Activated CD4-positive, alpha-beta T cell treated with anti-CD3 and anti-CD28 coated beads for 1 hour (primary cell): ENCODE measurements around the gene PCSK9.

Source experiments
- DNase-seq: peaks from one replicate; pipeline ENCODE4 v3.0.0-alpha.2; 2020

PCSK9 gene

GRCh38 chr1:55060133-55060999 is 21.0 kb downstream of the PCSK9 start:
- peak; percentile 3 for DNase-seq

- no peak for DNase-seq
Measured at GRCh38 chr1:55061000-55061705, 21.8 kb downstream of the PCSK9 start.

- no peak for DNase-seq
Measured at GRCh38 chr1:55061706-55062321, 22.5 kb downstream of the PCSK9 start.

GRCh38 chr1:55062801-55063576 is 23.6 kb downstream of the PCSK9 start:
- DNase-seq, result no peak

DNA sequence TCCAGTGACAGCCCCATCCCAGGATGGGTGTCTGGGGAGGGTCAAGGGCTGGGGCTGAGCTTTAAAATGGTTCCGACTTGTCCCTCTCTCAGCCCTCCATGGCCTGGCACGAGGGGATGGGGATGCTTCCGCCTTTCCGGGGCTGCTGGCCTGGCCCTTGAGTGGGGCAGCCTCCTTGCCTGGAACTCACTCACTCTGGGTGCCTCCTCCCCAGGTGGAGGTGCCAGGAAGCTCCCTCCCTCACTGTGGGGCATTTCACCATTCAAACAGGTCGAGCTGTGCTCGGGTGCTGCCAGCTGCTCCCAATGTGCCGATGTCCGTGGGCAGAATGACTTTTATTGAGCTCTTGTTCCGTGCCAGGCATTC is 24.2 kb downstream of the PCSK9 start:
- no peak for DNase-seq

GRCh38 chr1:55064071-55064581 is 24.8 kb downstream of the PCSK9 start:
- DNase-seq, result no peak

DNA sequence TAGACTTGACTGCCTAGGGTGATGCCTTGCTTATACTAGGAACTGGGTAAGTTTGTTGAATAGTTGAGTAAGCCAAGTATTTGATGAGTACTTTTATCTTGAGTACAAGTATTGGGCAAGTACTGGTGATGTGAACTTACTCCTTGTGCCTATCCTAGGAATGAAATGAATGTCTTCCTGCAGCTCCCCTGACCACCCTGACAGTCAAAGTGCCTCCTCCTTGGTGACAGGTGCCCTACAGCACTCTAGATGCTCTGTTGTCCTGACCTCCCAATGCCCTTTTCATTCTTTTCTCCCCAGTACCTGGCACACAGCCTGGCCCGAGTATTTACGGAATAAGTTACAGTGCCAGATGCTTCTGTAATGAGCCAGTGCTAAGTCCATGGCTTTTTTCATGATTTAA is 25.5 kb downstream of the PCSK9 start:
- DNase-seq, result no peak

- no peak for DNase-seq
Measured at GRCh38 chr1:55065648-55066047, 26.3 kb downstream of the PCSK9 start.

GRCh38 chr1:55067022-55067778 is 27.9 kb downstream of the PCSK9 start:
- no peak for DNase-seq

DNA sequence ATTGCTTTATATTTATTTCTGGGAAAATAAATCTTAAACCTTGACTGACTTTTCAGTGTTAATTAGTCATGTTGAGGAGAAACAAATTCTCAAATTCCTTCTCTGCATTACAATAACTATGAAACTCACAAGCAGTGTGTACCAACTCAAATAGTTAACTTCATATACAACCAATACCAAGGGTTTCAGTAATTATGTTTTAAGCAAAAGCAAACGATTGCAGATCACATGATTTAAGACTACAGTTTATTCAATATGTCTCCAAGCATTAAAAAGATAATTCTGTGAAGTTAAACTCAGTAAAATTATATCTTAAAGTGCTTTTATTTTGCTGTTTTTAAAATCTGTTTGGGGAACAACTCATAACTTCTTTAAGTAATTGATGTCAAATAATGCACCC is 28.6 kb downstream of the PCSK9 start:
- no peak for DNase-seq

DNA sequence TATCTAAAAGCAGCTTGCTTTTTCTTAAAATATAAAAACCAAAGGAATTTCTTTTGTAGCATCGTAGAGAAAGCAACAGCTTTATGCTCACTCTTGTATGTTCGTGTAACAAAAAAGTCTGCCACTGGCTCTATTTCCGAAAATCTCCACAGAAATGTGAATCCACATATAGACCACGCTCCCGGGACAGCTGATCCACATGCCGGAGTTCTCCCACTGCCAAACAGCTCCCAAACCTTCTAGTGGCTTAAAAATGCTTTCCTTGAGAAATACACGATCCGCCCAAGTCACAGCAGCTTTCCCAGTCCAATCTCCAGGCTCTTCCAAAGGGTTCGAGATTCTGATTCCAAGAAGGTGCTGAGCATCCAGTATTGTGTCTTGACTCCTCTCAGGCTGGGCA is 29.3 kb downstream of the PCSK9 start:
- DNase-seq, result no peak

DNA sequence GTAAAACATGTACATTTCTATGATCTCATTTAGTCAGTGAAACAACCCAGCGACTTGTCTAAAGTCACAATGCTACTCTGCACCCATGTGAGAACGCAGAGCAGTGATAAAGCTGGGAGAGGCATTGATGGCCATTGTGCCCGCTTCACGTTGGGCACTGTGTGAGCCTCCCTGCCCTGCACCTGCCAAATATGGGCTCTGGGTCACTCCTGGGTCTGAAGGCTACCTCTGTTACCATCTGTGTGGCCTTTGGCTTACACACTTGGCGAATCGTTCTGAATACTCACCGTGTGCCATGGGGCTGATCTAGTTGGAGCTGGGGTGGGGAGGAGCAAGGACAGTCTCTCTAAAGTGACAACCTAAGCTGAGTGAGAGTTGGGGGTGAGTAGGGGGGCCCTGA is 29.9 kb downstream of the PCSK9 start:
- no peak for DNase-seq

- no peak for DNase-seq
Measured at GRCh38 chr1:55070293-55071164, 31.2 kb downstream of the PCSK9 start.

- no peak for DNase-seq
Measured at GRCh38 chr1:55071477-55071876, 32.1 kb downstream of the PCSK9 start.

DNA sequence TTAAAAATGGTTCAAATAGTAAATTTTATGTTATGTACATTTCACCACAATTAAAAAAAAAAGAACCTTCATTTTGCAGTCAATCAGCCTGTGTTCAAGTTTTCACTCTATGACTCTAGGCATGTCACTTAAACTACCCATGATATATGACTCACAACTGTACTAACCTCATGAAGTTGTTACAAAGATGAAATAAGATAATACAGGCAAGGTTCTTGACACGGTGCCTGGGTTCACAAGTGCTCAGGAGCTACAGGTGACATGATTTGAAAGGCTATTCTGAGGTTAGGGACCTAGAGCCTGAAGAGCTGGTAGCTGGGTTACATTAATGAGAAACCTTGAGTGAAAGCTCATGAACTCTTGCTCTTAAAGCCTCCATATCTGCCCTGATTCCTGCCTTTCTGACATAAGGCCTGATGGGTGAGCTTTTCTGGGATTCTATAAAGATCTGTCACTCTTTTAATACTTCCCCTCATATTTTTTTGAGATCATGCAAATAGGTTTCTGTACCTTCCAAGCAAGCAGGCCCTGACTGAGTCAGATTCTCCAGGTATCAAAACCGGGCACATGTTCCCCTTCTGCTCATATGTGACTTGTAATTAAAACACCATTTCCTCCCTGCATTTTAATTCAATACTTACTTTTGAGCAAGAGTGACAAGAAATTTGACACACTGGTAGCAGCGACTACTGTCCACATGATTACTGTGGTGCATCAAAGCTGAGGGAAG is 34.0 kb downstream of the PCSK9 start:
- no peak for DNase-seq

DNA sequence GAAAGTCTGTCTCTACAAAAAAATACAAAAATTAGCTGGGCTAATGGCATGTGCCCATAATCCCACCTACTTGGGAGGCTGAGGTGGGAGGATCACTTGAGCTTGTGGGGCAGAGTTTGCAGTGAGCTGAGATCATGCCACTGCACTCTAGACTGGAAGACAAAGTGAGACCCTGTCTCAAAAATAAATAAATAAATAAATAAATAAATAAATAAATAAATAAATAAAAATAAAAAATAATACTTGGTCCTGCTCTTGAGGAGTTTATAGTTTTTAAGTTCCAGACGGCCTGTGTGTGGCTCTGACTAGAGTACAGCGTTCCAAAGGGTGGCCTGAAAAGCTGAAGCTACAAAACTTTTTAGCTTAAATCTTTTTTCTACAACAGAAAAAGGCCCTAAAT is 35.1 kb downstream of the PCSK9 start:
- no peak for DNase-seq

DNA sequence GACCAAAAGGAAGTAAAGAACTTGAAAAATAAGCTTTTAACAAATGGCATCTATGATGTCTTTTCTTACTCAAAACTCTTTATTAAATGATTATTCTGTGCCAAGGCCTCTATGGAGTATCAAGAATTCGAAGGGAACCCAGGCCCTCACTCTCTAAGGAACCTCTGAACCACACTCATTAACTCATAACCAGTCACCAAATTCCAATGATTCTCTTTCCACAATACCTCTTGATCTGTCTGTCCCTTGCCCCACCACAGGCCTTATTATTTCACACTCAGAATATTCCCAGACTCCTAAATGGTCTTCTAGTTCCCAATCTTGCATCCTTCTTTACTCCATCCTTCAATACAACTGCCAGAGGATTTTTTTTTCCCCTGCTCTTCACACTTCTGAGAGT is 37.0 kb downstream of the PCSK9 start:
- no peak for DNase-seq

DNA sequence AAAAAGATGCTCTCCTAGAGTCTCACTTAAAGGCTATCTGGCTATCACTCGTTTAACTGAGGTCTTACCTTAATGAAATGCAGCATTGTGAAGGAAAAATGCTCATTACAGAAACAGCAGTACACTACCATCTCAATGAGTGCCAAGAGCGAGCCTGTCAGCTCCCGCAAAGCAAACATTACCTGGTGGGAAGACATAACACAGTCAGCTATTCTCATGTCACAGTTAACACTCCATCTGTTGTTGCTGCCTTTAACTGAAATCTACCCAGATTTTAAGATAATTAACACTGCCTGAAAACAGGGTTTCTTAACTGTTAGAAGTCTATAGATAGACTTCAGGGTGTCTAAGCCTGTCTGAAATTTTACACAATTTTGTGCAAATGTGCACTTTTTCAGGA is 39.1 kb downstream of the PCSK9 start:
- no peak for DNase-seq

- DNase-seq, result no peak
Measured at GRCh38 chr1:55079651-55080050, 40.3 kb downstream of the PCSK9 start.

GRCh38 chr1:55081188-55081904 is 42.0 kb downstream of the PCSK9 start:
- no peak for DNase-seq
